Keratinocyte (primary cell): ENCODE data around the gene SLC27A4. TPM values are rescaled to one million over a fixed set of nuclear protein-coding genes. Genes with fewer than 3 reads are reported as not detected.
A peak's percentile ranks its signal among the peaks of the same experiment; 100 is the strongest.

Experiments used
- DNase-seq: peaks from one replicate; pipeline ENCODE4 v3.0.0-alpha.2; 2011; ENCODE audit warnings: low read depth, missing footprints, low spot score
- FAIRE-seq: peaks from 2 replicates; lab custom pipeline; 2011; peaks lifted over from hg19 to GRCh38; lab: Jason Lieb, UNC
- H2AFZ ChIP-seq: 2 replicates; pipeline ENCODE4 v1.6.0; 2012; ENCODE audit warnings: low read length, control low read depth, inconsistent platforms; ENCODE audit not compliant: control insufficient read depth
- H3K27ac ChIP-seq: 2 replicates; pipeline ENCODE4 v1.5.1; 2011; ENCODE audit warnings: low read length; ENCODE audit not compliant: control insufficient read depth, insufficient read depth
- H3K27me3 ChIP-seq: 3 replicates; pipeline ENCODE4 v1.6.0; 2011; ENCODE audit warnings: low read length; ENCODE audit not compliant: control insufficient read depth, insufficient read depth; ENCODE audit errors: extremely low read depth
- H3K36me3 ChIP-seq, 2 experiments: 2 replicates in 1 of 2; 3 replicates in 1 of 2; pipeline ENCODE4 v1.5.1; 2011; ENCODE audit warnings: low read length in 2 of 2, mild to moderate bottlenecking in 1 of 2; ENCODE audit not compliant: control insufficient read depth in 2 of 2, insufficient read depth in 2 of 2; ENCODE audit errors: extremely low read depth in 1 of 2
- H3K4me1 ChIP-seq: 3 replicates; pipeline ENCODE4 v1.5.1; 2011; ENCODE audit warnings: low read length; ENCODE audit not compliant: control insufficient read depth, insufficient read depth; ENCODE audit errors: extremely low read depth
- H3K4me2 ChIP-seq: 3 replicates; pipeline ENCODE4 v1.6.0; 2011; ENCODE audit warnings: low read depth, low read length; ENCODE audit not compliant: control insufficient read depth, insufficient read depth; ENCODE audit errors: extremely low read depth
- H3K4me3 ChIP-seq, 3 experiments: fragments of 200-600 bp in 1 of 3; sonication (generic) in 1 of 3; 2 replicates in 2 of 3; 3 replicates in 1 of 3; pipeline ENCODE4 v1.5.1; 2011 to 2016; ENCODE audit warnings: low read length in 3 of 3, mild to moderate bottlenecking in 3 of 3, control low read depth in 2 of 3, inconsistent platforms in 1 of 3, low read depth in 1 of 3, mixed read lengths in 1 of 3, mixed run types in 1 of 3, moderate library complexity in 1 of 3; ENCODE audit not compliant: control insufficient read depth in 2 of 3, insufficient read depth in 2 of 3; ENCODE audit errors: extremely low read depth in 1 of 3
- H3K79me2 ChIP-seq: 2 replicates; pipeline ENCODE4 v1.6.0; 2012; ENCODE audit warnings: low read length; ENCODE audit not compliant: control insufficient read depth, insufficient read depth
- H3K9ac ChIP-seq: 3 replicates; pipeline ENCODE4 v1.6.0; 2011; ENCODE audit warnings: low read length; ENCODE audit not compliant: control insufficient read depth, insufficient read depth; ENCODE audit errors: extremely low read depth
- H3K9me1 ChIP-seq: 3 replicates; pipeline ENCODE4 v1.6.0; 2011; ENCODE audit warnings: low read length; ENCODE audit not compliant: control insufficient read depth, insufficient read depth; ENCODE audit errors: extremely low read depth
- H3K9me3 ChIP-seq: 2 replicates; pipeline ENCODE4 v1.5.1; 2012; ENCODE audit warnings: low read depth, low read length; ENCODE audit not compliant: control insufficient read depth
- H4K20me1 ChIP-seq: 3 replicates; pipeline ENCODE4 v1.6.0; 2011; ENCODE audit warnings: low read length; ENCODE audit not compliant: control insufficient read depth, insufficient read depth; ENCODE audit errors: extremely low read depth
- CTCF ChIP-seq, 3 experiments: IDR thresholded peaks in 1 of 3; conservative IDR thresholded peaks in 1 of 3; optimal IDR thresholded peaks in 1 of 3; 2 replicates in 2 of 3; 3 replicates in 1 of 3; pipeline versions ENCODE3 to v1.5.1; 2011; ENCODE audit warnings: low read length in 3 of 3, mild to moderate bottlenecking in 3 of 3, moderate library complexity in 2 of 3, control low read depth in 1 of 3, inconsistent platforms in 1 of 3; ENCODE audit not compliant: insufficient read depth in 2 of 3; ENCODE audit errors: extremely low read depth in 1 of 3
- EZH2 ChIP-seq: IDR thresholded peaks from one replicate; pipeline ENCODE4 v1.6.1; 2012; ENCODE audit warnings: inconsistent platforms, mild to moderate bottlenecking, low read length, moderate library complexity
- dilution Hi-C: fragments of 300-500 bp; cut with MboI; formaldehyde crosslinking; loops from one replicate; pipeline ENCODE4 v1.7.0; 2020; ENCODE audit warnings: low sequenced_read_pairs; ENCODE audit not compliant: extremely low pct_ligation_motif_present
- polyA plus RNA-seq, 5 experiments: library from polyadenylated mRNA; depleted of rRNA in 3 of 5; stranded (reverse) in 3 of 5; stranded (forward) in 1 of 5; unstranded in 1 of 5; fragments of >200 nt; gene quantifications; 1 replicate in 1 of 5; 2 replicates in 3 of 5; 3 replicates in 1 of 5; pipeline versions ENCODE4 v1.2.1 to v1.2.3, GENCODE V29; 2011 to 2012; ENCODE audit warnings: missing spikeins in 2 of 5, low read depth in 1 of 5, low replicate concordance in 1 of 5

The SLC27A4 gene
- polyA plus RNA-seq, 1 donor (not counting 4 experiments of a cell fraction or from before 2014, with no cell fraction given): 17.3 TPM

DNA sequence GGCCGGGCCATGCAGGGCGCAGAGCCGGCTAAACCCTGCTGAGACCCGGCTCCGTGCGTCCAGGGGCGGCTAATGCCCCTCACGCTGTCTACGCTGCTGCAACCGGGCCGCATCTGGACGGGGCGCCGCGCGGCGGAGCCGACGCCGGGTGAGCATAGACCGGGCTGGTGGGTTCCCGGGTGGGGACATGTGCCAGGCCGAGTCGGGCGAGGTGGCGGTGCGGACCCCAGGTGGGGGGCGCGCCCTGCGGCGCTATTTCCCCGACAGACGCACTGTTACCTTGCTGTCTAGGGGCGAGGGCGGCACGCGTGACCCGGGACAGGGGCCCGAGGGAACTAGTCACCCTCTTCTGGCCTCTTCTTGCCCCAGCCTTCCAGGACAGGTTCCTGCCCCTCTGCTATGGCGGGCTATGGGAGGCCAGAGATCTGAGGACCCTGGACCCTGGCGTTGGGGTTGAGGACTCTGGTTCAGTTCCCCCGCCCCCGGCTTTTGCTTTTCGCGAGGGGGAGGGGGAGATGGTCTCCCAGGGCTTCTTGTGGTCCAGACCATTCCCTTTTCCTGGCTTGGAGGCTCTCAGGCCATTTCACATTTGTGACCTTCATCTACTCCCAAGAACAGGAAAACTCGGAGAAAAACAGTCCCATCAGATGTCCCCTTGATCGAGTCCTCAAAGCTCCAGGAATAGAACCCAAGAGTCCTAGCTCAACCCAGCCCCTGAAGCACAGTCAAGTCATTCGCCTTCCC, 536 bp downstream of the SLC27A4 start:
- FAIRE-seq: no peak
- peaks cover 2% of the 10 kb centered on the region for H4K20me1 ChIP-seq
- no peaks in the 10 kb centered on the region for H3K27me3 ChIP-seq
- dilution Hi-C loops: no loop called here
- peak overlapping the region; percentile 17 for H2AFZ ChIP-seq
- peak overlapping the region; percentile 11 for H3K27ac ChIP-seq
- no peak for DNase-seq
- peak overlapping the region; percentile 75 for H3K4me2 ChIP-seq
- TF ChIP-seq EZH2: no peak
- TF ChIP-seq CTCF (optimal IDR thresholded peaks at IDR 0.05 in 1 of 3, IDR thresholded peaks at IDR 0.05 in 1 of 3, conservative IDR thresholded peaks at IDR 0.05 in 1 of 3; ENCODE audit: extremely low read depth in 1 of 3, insufficient read depth in 2 of 3, low read length in 3 of 3): no peak
- no peaks in the 10 kb centered on the region for H3K4me1 ChIP-seq
- peak overlapping the region; percentile 85 to 95 (median 90) for H3K4me3 ChIP-seq
- H3K9me3 ChIP-seq: no peaks in the 10 kb centered on the region
- peaks cover 7% of the 10 kb centered on the region for H3K79me2 ChIP-seq
- H3K9me1 ChIP-seq: no peaks in the 10 kb centered on the region
- H3K9ac ChIP-seq: peak overlapping the region; percentile 78
- peaks cover 22 to 25% of the 10 kb centered on the region in 2 experiments for H3K36me3 ChIP-seq

GRCh38 chr9:128341435-128341849, 1.1 kb downstream of the SLC27A4 start:
- Histone ChIP-seq H3K4me1 (no peaks in the 10 kb centered on the region), H3K9ac (peak overlapping the region; percentile 78), H2AFZ (peak overlapping the region; percentile 17), H3K9me1 (no peaks in the 10 kb centered on the region), H3K79me2 (peaks cover 7% of the 10 kb centered on the region), H3K27me3 (no peaks in the 10 kb centered on the region), H3K4me2 (peak overlapping the region; percentile 75), H3K27ac (peak overlapping the region; percentile 11), H4K20me1 (peaks cover 2% of the 10 kb centered on the region), H3K9me3 (no peaks in the 10 kb centered on the region), H3K4me3 (peak overlapping the region; percentile 85 to 95 (median 90)), H3K36me3 (peaks cover 22 to 25% of the 10 kb centered on the region in 2 experiments)
- dilution Hi-C loops: no loop called here
- no peak for FAIRE-seq
- TF ChIP-seq CTCF (optimal IDR thresholded peaks at IDR 0.05 in 1 of 3, IDR thresholded peaks at IDR 0.05 in 1 of 3, conservative IDR thresholded peaks at IDR 0.05 in 1 of 3; ENCODE audit: extremely low read depth in 1 of 3, insufficient read depth in 2 of 3, low read length in 3 of 3) (peak; percentile 72 to 83 (median 83)), EZH2 (no peak)
- DNase-seq: peak; percentile 36
